GM18870 (cell line): Measurements from ENCODE around the gene RPL12.

ENCODE experiments used
- ATAC-seq: cut with Tn5 transposase; IDR thresholded peaks from one replicate; pipeline ENCODE4 v1.9.1; 2021; ENCODE audit warnings: moderate library complexity; ENCODE audit not compliant: unreplicated experiment

The RPL12 gene

DNA sequence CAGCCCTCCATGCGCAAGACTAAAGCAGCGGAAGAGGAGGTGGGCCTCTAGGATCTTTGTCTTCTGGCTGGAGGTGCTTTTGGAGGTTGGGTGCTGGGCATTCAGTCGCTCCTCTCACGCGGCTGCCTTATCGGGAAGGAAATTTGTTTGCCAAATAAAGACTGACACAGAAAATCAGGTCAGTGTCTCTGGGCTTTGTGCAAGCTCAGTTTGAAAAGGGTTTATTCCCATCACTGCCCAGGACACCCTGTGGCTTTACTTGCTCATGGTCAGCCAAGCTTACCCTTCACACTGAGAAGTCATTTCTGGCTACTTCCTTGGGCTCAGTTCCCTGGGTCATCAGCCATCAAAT is 43.7 kb downstream of the RPL12 start:
- no peak for ATAC-seq

DNA sequence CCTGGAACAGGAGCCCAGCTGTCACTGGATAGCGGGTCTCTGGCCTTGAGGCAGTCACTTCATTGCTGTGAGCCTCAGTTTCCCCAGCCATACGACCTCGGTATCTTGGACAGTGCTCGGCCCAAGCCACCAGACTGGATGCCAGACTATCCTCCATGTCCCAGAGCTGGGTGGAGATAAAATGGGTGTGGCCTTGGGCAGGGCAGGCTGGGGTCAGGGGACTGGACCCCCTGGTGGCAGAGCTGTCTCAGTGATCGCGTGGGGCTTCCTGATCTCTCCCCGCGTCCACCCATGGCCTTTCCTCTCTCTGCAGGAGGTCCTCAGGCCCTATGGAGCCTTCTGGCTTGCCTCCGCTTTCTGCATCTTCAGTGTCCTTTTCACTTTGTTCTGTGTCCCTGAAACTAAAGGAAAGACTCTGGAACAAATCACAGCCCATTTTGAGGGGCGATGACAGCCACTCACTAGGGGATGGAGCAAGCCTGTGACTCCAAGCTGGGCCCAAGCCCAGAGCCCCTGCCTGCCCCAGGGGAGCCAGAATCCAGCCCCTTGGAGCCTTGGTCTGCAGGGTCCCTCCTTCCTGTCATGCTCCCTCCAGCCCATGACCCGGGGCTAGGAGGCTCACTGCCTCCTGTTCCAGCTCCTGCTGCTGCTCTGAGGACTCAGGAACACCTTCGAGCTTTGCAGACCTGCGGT is 44.3 kb downstream of the RPL12 start:
- no peak for ATAC-seq

DNA sequence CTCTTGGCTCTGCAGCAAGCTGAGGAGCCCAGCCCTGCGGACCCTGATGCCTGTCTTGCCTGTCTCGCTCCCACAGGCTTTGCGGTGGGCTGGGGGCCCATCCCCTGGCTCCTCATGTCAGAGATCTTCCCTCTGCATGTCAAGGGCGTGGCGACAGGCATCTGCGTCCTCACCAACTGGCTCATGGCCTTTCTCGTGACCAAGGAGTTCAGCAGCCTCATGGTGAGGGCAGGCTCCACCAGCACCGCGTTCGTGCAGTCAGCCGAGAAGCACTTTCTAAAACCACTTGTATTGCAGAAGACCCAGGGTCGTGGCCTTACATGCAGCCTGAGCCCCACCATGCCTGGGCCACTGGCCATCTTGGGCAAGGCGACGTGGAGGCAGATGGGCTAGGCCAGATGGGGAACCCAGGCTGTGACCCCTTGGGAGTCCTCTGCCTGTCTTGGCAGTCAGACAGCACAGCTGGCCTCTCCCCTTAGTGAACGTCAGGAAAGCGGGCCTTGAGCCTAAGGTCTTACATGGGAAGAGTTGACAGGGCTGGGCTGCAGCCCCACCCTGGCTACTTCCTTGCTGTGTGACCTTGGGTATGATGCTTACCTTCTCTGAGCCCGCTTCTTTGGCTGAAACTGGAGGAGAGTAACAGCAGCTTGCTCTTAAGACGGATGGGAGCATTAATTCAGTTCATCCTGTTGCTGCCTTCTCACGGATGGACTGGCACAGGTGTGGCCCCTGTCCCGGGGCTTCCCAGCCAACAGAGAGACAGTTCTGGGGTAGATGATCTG is 45.7 kb downstream of the RPL12 start:
- ATAC-seq = no peak

DNA sequence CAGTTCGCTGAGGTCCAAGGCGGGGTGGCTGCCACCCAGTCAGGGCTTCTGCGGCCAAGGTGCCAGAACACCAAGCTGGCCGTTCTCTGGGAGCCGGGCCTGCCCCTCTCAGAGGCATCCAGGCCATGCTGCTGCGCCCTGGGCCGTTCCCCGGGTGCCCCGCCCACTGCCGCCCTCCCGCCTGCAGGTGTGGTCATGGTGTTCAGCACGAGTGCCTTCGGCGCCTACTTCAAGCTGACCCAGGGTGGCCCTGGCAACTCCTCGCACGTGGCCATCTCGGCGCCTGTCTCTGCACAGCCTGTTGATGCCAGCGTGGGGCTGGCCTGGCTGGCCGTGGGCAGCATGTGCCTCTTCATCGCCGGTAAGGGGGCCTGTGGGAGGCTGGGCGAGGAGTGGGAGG is 46.6 kb downstream of the RPL12 start:
- ATAC-seq = no peak

DNA sequence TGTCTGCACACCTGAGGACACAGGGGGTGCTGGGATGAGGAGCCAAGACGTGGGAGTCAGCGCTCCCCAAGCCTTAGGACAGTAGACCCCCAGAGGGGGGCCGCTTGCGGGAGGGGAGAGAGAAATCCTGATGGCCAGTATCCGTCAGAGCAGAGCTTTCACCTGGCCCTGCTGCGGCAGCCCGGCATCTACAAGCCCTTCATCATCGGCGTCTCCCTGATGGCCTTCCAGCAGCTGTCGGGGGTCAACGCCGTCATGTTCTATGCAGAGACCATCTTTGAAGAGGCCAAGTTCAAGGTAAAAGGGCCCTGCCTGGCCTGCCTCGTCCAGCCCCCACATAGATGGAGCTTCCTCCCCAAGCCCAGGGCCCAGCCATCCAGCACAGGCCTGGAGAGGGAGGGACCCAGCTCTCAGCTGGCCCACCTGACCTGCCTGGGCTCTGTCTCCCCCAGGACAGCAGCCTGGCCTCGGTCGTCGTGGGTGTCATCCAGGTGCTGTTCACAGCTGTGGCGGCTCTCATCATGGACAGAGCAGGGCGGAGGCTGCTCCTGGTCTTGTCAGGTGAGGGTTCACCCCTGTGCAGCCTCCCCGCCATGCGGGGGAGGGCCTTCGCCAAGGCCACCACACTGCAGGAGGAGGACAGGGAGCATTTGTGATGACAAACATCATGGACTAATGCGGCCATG is 47.6 kb downstream of the RPL12 start:
- no peak for ATAC-seq

DNA sequence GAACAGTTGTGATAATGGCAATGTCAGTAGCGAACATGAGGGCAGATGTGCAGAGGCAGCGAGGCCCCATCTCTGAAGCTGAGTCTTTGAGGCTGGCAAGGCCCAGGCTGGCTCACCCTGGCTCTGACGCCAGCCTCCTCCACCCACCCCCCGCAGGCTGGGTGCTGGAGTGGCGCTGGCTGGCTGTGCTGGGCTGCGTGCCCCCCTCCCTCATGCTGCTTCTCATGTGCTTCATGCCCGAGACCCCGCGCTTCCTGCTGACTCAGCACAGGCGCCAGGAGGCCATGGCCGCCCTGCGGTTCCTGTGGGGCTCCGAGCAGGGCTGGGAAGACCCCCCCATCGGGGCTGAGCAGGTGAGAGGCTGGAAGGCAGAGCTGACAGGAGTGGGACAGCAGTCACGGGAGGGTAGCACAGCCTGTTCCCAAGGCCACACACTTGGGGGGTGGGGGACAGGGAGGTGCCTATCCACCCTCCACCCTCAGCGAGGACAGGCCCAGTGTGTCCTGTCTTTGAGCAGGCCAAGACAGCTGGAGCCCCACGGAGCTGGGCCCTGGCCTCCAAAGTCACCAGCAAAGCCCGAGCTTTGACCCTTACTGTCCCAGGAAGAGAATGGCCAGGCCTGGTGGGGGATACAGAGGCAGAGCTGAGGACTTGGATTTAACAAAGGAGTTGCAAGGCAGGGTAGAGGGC is 48.7 kb downstream of the RPL12 start:
- no peak for ATAC-seq

DNA sequence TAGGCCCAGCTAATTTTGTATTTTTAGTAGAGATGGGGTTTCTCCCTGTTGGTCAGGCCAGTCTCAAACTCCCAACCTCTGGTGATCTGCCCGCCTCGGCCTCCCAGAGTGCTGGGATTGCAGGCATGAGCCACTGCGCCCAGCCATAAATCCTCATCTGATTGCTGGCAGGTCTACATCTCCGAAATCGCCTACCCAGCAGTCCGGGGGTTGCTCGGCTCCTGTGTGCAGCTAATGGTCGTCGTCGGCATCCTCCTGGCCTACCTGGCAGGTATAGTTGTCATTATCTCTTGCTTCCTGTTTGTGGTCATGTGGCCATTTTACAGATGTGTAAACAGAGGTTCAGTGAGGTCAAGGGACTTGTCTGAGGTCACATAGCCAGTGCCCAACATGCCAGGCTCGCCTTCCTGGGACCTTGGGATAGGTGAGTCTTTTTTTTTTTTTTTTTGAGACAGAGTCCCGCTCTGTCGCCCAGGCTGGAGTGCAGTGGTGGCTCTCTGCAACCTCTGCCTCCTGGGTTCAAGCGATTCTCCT is 51.4 kb downstream of the RPL12 start:
- no peak for ATAC-seq

DNA sequence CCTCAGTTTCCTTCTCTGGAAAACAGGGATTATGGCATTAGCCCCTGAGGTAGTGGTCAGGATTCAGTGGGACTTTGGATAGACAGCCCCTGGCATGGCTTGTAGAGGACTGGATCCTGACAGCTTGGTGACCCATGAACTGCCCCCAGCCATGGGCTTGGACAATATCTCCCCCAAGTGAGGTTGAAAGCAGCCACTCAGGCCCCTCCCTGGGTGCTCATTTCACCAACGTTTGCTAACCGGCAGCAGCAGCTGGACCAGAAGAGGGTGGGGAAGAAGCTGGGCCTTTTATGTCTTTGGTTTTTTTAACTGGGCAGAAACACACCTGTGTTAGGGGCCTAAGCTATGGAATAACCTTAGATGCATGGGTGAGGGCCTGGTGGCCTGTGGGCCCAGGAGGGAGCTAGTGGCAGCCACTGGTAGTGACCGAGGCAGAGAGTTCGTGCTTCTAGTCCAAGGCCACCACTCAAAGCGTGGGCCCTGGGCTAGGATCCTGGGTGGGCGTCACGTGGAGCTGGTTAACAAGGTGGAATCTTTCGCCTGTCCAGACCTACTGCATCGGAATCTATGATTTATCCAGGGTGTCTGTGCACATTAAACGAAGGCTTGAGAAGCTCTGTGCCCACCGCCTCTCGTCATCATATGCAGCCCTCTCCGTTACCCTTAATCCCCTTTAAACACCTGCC is 52.3 kb downstream of the RPL12 start:
- ATAC-seq = no peak

DNA sequence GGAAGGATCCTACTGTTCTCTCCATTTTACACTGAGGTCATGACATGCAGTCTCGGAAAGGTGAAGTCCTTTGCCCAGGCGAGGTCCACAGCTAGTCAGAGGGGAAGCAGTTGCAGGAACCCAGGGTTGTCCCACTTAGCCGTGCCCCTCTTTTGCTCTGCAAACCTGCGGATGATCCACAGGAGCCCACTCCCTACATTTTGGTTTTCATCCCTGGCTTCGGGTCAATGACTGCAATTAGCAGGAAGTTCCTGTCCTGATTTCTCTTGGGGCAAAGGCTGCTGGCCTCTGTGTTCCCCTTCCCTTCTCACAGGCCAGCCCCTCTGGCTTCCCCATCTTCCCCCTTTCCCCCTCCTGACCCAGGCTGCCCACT is 52.9 kb downstream of the RPL12 start:
- no peak for ATAC-seq
